ENCODE results near the gene CCDC146.
"Not testable (repeated sequence)": the region's sequence is repeated elsewhere in the genome, so short reads cannot be mapped to it uniquely, and the experiment has no call there.

CCDC146 gene

DNA sequence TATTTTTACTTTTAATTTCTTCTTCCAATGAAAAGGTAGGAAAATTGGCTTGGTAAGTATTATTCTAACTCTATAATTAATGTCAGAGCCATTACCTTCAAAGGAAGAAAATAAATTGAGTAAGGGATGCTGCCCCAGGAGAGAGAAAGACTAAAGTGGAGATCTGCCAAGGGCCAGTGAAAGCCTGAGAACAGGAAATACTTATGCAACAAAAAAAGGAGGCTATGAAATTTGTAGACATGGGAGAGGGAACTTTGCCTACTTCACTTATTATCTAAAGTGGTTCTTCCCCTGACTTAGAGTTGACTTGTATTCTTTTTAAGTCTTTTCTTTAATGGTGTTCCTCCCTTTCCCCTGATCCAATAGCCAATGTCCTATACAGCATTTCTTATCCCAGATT, 29.8 kb downstream of the CCDC146 start:
- not testable (repeated sequence) for DNase-seq

DNA sequence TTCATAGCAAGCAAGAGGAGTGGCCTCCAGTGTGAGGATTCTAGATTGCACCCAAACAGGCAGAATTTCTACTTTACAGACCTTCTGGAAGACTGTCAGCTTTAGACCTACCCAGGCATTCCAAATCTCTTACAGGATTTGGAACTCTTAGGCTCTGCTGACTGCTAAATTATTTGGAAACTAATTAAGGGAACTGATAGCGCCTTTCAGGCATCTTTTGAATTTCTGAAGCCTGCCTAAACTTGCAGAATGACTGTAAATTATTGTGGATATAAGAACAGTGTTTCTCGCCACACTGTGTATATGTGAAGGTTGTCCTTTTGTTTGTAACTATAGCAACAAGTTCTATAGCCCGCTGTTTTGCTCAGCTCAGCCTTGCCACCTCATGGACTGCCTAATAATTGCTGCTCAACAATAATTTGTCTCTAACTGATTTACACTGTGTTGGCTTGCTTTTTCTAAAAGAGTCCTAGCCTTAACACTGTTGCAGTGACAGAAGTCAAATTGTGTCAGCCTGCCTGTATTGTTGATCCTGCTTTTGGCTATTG, 32.6 kb downstream of the CCDC146 start:
- DNase-seq = not testable (repeated sequence)

DNA sequence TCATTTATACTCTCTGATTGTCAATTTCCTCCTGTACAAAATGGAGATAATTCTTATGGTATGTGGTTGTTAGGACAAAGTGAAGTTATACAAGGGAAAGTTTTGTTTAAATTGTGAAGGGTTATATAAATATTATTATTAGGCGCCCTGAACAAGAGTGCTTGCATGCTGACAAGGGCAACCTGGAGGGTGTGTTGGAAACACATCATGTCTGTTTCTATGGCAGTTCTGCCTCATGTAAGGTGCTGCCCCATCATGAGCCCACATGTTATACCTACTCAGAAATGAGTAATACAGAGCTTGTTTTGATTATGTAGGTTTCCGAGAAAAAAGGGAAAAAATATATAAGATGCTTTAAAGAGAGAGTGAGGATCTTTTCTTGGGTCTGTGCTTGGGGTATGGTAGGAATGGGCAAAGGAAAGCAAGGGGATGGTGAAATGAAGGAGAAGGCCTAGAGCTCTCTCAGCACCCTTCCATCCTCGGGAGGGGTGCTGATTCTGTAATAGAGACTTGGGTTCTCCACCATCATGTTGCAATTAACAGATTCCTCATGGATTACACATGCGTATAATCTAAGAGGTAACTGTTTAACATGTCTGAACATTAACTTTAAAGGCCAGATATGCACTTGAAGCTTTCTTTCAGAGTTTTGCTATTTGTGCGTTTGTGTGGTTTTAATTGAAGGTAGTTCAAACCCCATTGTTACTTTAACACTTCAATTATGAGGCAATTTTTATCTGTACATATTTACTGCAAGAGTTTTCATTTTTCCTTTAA, 33.4 kb downstream of the CCDC146 start:
- not testable (repeated sequence) for DNase-seq

DNA sequence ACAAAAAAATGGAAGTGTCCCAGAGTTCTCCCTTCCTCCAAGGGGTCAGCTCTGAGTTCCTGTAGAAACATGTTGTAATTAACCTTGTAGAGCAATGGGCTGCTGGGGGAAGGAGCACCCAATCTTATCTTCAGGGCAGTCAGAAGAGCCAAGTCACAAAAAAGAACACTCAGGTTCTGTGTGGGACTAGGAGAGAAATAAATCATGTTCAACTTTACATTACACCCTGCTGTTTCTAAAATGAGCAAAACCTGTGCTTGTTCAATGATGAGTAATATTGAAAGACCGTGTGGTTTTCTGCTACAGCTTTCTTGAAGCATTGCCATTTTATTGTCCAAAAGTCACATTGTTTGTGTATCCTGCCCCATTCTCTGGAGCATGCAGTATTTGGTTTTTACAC, 34.6 kb downstream of the CCDC146 start:
- not testable (repeated sequence) for DNase-seq

DNA sequence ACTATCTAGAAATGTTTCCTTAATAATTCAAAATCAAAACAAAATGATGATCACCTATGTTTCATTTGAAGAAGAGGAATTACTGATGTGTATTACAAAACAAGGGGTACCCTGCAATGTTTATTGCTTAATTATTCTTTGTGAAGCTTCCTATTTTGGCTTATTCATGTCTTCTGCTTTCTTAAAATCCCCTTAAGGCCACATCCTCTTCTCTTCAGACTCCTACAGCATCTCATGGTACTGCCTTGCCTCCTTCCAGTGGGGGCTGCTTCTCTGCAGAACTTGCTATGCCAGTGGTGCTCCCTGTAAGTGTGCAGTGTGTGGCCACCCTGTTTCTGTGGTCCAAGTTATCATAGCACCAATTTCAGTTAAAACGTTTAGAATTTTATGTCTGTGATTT, 35.0 kb downstream of the CCDC146 start:
- no peak for DNase-seq

- not testable (repeated sequence) for DNase-seq
These were observed 48.7 kb downstream of the CCDC146 start for GRCh38 chr7:77171073-77171472.

DNA sequence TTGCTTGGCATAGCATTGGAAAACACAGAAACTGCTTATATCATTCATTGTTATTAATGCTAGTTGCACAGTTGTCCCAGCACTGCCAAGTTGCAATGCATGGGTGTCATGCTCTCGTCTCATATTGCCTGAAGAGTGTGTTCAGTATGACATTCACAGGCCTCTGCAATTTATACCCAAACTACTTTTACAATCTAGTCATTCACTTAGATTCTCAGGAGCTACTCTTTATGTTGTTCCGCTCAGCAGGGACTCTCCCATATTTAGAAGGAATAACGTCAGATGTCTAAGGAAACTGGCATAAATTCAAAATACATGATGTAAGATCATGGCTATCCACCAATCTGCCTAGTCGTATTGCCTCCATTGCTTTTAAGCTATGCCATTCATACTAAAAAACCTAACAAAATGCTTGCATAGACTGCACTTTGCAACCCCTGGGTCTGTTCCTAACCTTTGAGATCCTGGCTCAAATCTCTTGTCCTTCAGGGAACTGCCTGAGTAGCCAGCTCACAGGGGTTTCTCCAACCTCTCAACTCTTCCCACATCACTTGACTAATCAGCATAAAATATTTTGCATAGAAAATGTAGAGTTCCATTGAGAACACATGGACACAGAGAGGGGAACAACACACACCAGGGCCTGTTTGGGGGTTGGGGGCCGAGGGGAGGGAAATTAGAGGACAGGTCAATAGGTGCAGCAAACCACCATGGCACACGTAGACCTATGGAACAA, 50.2 kb downstream of the CCDC146 start:
- DNase-seq = not testable (repeated sequence)

DNA sequence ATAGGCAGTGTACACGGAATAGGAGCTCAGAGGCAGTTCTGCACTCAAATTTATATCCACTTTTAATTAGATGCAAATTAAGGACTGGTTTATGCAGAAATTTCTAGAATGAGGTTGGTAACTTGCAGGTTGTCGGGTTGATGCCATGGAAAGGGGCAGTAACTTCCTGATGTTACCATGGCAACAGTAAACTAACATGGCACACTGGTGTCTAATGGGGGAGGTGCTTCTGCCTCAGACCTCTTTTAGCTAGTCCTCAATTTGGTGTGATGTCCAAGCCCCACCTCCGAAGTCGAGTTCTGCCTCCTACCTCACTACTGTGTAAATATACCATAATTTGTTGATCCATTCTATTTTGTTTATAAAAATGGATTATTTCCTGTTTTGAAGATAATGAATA, 52.0 kb downstream of the CCDC146 start:
- not testable (repeated sequence) for DNase-seq

DNA sequence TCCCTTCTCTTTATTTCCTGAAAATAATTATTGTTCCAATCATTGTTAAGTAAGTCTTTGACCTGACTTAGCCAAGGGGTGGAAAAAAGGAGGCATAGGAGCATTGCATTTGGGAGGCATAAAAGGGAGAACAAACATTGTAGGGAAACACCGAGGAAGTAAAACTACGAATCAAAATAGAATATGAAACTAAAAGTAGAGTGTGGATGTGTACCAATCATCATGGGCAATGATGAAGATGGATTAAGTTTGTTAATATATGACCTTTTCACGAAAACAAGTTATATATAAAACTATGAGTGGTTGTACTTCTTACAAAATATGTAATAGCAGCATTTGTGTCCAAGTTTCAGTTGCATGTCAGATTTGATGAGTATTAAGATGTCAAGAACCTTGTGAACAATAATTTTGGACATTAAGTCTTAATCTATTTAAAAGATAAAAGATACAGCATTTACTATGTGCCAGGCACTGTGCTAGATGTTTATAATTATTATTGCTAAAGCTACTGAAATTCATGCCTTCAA, 52.9 kb downstream of the CCDC146 start:
- not testable (repeated sequence) for DNase-seq

DNA sequence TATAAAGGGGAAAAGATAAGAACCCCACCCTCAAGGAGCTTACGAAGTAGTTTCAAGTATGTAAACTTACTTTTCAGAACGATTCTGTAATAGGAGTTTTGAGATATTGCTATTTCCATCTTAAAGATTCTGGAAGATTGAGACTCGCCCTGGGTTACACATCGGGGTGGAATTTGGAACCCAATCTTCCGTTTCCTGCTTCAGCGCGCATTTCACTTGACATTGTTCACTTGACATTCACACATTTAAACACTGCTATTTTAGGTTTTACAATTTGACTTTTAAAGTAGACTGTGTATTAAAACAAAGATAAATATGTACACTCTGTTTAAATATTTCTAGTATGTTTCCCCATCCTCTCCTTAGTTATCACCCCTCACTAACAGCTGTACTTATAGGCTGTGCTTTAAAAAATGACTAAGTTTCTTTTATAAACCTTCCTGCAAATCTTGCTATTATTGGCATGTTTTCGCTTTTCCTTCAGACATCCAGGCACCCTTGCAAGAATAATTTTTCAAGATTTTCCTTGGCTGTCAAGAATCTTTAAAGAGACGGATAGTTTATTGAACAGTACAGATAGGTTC, 55.0 kb downstream of the CCDC146 start:
- not testable (repeated sequence) for DNase-seq

DNA sequence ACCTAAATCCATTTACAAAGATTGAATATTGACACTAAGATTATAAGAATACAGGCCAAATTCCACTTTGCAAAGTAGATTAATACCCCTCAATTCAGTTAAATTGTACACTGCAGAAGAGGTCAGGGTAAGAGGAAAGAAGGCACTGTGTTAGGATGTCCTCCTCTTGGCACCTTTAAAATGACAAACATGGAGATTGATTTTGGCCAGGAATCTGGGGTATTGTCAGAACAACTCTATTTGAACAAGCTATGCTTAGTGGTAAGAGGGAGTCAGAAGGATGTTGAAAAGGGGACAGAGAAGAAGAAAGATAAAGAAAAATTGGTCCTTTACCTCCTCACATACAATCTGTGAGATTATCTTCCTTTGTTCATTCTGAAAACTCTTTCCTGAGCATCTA, 55.6 kb downstream of the CCDC146 start:
- DNase-seq = not testable (repeated sequence)

- DNase-seq = no peak
These were observed 58.7 kb downstream of the CCDC146 start for GRCh38 chr7:77181015-77181595.

DNA sequence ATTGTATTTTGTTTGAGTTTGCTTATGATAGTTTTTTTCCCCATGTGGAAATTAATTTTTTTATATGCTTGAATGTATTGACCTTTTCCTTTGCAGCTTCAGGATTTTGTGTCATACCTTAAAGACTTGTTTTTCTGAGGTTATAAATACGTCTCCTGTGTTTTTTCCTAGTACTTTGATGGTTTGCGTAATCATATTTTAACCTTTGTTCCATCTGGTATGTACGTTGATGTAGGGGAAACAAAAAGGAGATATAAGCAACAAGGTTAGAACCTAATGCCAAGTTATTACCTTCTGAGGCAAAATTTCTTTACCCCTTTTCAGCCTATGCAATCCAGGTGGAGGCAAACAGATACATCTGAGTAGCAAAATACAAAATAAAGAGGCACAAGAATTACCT, 59.3 kb downstream of the CCDC146 start:
- DNase-seq = no peak

- DNase-seq = no peak
These were observed 59.8 kb downstream of the CCDC146 start for GRCh38 chr7:77182261-77182660.

DNA sequence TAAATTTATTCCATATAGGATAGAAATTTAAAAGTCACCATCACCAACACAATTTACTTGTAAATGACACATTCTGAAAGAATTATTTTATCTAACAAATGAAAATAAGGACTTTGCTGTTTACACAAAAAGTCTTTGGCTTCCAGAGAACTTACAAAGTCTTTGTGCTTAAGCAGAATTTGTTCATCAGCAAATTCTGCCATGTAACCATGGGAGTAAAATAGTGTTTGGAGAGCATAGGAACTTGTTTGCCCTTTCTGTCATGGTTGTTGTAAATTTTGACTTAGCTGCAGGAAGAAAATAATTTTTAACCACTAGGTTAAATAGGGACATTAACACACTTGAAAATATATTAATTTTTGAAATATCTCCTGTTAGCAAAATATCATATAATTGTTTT, 62.0 kb downstream of the CCDC146 start:
- DNase-seq = no peak

GRCh38 chr7:77184990-77185389, 62.6 kb downstream of the CCDC146 start:
- DNase-seq = no peak

DNA sequence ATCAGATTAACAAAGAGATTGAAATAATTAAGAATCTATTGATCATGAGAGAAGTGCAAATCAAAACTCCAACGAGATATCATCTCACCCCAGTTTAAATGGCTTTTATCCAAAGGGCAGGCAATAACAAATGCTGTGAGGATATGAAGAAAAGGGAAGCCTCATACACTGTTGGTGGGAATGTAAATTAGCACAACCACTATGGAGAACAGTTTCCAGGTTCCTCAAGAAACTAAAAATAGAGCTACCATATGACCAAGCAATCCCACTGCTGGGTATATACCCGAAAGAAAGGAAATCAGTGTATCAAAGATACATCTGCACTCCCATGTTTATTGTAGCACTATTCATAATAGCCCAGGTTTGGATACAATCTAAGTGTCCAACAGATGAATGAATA, 63.5 kb downstream of the CCDC146 start:
- DNase-seq = no peak

GRCh38 chr7:77188731-77189437, 66.5 kb downstream of the CCDC146 start:
- DNase-seq = no peak

DNA sequence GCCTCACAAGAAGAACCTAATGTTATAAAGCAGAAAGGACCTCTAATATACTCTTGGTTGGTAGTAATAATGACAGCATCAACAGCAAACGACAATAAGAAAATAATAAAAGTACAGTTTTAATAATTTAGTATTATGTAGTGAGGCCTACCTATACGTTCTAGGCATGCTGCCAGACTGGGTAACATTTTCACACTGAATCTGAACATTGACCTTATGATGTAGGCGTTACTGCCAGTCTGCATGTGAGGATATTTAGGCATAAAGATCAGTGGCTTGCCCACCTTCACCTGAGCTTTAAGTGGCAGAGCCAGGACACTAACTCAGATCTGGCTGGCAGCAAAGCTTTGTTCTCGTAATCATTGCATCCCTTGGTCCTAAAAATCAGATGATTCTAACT, 74.7 kb downstream of the CCDC146 start:
- no peak for DNase-seq

DNA sequence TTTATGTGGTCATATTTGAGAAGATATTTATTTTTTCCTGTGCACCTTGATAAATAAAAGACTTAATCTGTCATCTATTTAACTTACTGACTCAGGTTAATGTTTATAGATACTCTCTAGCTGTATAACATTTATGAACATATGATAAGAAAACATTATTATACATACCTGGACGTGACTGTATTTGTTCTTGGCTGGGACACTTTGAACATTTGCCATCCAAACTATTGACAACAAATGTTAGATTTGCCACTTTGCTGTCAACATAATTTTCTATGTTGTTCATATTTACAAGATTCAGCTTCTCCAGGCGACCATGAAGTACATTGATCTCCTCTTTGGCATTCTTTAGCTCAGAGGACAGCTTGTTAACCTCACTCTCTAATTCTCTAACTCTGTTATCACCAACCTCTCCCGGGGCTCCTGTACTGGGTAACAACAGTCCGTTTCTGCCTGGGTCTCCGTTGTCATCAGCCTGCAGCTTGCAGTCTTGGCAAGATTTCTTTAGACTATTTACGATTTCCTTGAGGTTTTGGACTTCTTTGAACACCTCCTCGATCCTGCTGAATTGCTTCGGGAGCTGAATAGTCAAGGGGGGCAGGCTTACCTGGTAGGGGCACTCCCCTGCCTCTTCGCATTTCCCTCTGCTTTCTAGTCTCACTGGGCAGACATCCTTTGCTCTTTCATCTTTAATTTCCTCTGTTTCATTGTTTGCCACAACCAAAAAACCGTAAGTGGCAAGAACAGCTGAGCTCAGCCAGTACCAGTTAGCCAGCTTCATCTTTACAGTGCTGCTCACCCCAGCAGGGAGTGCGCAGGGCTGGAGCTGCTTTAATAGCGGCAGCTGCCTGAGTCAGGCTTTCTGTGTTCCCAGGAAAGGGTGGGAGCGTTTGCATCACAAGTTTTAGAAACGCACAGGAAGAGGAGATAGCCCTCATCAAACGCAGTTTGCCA, 76.9 kb downstream of the CCDC146 start, which contains the start of gene FGL2:
Gene FGL2, minus strand, starts transcription at position 807 of the 954 bp plus-strand sequence. Its CDS starts 26 bp downstream, at position 781.
- no peak for DNase-seq

- no peak for DNase-seq
These were observed 78.1 kb downstream of the CCDC146 start for GRCh38 chr7:77200542-77200941.
